ENCODE data around the gene CTPS2. TPM values are rescaled to one million over a fixed set of nuclear protein-coding genes. Genes with fewer than 3 reads are reported as not detected.

The CTPS2 gene
- total and polyA plus RNA-seq, 8 donors: 2.3 to 34.3 (median 10.3) TPM

GRCh38 chrX:16547644-16548043 is 164.8 kb downstream of the CTPS2 start:
- intact Hi-C loops (cut with DNase I; ENCODE audit: low total_unique reads): no loop called here

GRCh38 chrX:16544969-16545368 is 167.5 kb downstream of the CTPS2 start:
- Histone ChIP-seq H3K36me3 (no peaks in the 10 kb centered on the region), H3K9me3 (no peaks in the 10 kb centered on the region), H3K4me1 (no peaks in the 10 kb centered on the region), H3K4me3 (no peak overlapping the region), H3K27ac (no peak overlapping the region), H3K27me3 (no peaks in the 10 kb centered on the region)
- no peak for TF ChIP-seq POLR2AphosphoS5 (IDR thresholded peaks at IDR 0.05)
- no peak for TF ChIP-seq CTCF (IDR thresholded peaks at IDR 0.05)
- TF ChIP-seq POLR2A (IDR thresholded peaks at IDR 0.05): no peak
- no peak for TF ChIP-seq EP300 (IDR thresholded peaks at IDR 0.05)
- DNase-seq: no peak
- 81 to 92% (median 84%) methylated on average over 3 of the region's 3 CpGs for WGBS, 5 donors
- intact Hi-C loops (cut with DNase I; ENCODE audit: low total_unique reads): no loop called here

More at GRCh38 chrX:16547644-16548043, 164.8 kb downstream of the CTPS2 start:
- H3K9me3 ChIP-seq: no peaks in the 10 kb centered on the region
- DNase-seq: no peak
- no peak overlapping the region for H3K27ac ChIP-seq
- H3K27me3 ChIP-seq: no peaks in the 10 kb centered on the region
- no peaks in the 10 kb centered on the region for H3K36me3 ChIP-seq
- TF ChIP-seq POLR2A (IDR thresholded peaks at IDR 0.05) (no peak), EP300 (IDR thresholded peaks at IDR 0.05) (no peak), POLR2AphosphoS5 (IDR thresholded peaks at IDR 0.05) (no peak), CTCF (IDR thresholded peaks at IDR 0.05) (no peak)
- no peak overlapping the region for H3K4me3 ChIP-seq
- WGBS, 5 donors: 60 to 83% (median 76%) methylated on average over 1 of the region's 1 CpG
- H3K4me1 ChIP-seq: no peaks in the 10 kb centered on the region

Small RNA genes within 50 kb of the gene (small RNA-seq; reads per million reads assigned to genes)
- 0 reads per million in 4 donors for gene MIR548AM

Other genes with a start within 250 kb of the CTPS2 start
- gene S100G, start 62.5 kb downstream of the CTPS2 start, total RNA-seq: not detected
- not detected for gene S100G, start 62.5 kb downstream of the CTPS2 start, polyA plus RNA-seq
- 10 to 100 TPM; 20.1 to 43.2 (median 37.6) TPM for gene SYAP1, start 6.9 kb upstream of the CTPS2 start, total RNA-seq
- 10 to 100 TPM in 2 of 3 donors, 1 to 10 TPM in 1; 9.8 to 16.5 (median 15.6) TPM for gene SYAP1, start 6.9 kb upstream of the CTPS2 start, polyA plus RNA-seq
- gene TXLNG, start 73.8 kb upstream of the CTPS2 start, total RNA-seq: 10 to 100 TPM in 4 of 5 donors, 1 to 10 TPM in 1; 8.7 to 25.7 (median 11.4) TPM
- gene TXLNG, start 73.8 kb upstream of the CTPS2 start, polyA plus RNA-seq: 1 to 10 TPM; 4.6 to 8.9 (median 7.0) TPM
- gene RBBP7, start 157.7 kb upstream of the CTPS2 start, total RNA-seq: 100 to 1,000 TPM in 3 of 5 donors, 10 to 100 TPM in 2; 60.9 to 150 (median 123) TPM
- gene RBBP7, start 157.7 kb upstream of the CTPS2 start, polyA plus RNA-seq: 100 to 1,000 TPM in 1 of 3 donors, 10 to 100 TPM in 2; 81.8 to 152 (median 95.3) TPM
- 100 to 1,000 TPM in 1 of 5 donors, 10 to 100 TPM in 2, 1 to 10 TPM in 2; 6.1 to 281 (median 22.5) TPM for gene REPS2, start 234.0 kb upstream of the CTPS2 start, total RNA-seq
- 10 to 100 TPM in 1 of 3 donors, 1 to 10 TPM in 2; 7.0 to 11.3 (median 7.3) TPM for gene REPS2, start 234.0 kb upstream of the CTPS2 start, polyA plus RNA-seq

Measured in stomach (tissue), 9 donors.